HG02970 (cell line): ENCODE results near the gene LBH.

Source experiments
- ATAC-seq: cut with Tn5 transposase; IDR thresholded peaks from one replicate; pipeline ENCODE4 v1.9.1; 2021; ENCODE audit warnings: mild to moderate bottlenecking, moderate library complexity, moderate number of reproducible peaks; ENCODE audit not compliant: unreplicated experiment, low FRiP score

Gene LBH

DNA sequence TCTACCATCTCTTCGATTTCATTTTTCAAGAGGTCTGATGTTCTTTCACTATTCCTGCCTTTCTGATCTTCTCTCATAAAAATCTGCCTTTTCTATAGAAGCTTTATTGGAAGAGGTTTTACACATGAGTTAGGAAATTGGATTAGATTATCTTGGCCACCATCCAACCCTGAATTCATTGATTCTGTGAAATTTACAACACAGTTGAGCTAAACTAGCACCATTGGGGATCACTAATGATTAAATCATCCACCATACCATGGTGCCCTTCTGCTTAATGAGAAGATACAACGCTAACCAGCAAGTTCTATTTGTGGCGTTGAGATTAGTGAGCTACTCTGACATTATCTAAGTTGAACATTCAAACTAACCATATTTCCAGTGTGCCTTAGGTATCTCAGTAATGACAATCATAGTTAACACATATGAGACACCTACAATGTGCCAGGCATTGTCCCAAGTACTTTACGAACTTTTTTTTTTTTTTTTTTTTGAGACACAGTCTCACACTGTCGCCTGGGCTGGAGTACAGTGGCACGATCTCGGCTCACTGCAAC, 17.3 kb upstream of the LBH start:
- no peak for ATAC-seq

DNA sequence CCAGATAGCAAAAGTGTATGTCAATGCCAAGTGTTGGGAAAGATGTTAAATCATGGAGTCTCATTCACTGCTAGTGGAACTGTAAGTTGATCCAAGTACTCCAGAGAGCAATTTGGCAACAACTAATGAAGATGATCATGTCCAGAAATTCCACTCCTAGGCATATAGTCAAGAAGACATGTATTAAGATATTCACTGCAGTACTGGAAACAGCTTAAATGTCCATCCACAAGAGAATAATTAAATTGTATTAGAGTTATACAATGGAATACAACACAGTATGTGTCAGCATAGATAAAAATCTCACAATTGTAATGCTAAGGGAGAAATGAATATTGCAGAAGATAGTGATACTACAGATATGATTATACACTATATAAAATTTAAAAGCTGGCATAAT, 15.2 kb upstream of the LBH start:
- no peak for ATAC-seq

DNA sequence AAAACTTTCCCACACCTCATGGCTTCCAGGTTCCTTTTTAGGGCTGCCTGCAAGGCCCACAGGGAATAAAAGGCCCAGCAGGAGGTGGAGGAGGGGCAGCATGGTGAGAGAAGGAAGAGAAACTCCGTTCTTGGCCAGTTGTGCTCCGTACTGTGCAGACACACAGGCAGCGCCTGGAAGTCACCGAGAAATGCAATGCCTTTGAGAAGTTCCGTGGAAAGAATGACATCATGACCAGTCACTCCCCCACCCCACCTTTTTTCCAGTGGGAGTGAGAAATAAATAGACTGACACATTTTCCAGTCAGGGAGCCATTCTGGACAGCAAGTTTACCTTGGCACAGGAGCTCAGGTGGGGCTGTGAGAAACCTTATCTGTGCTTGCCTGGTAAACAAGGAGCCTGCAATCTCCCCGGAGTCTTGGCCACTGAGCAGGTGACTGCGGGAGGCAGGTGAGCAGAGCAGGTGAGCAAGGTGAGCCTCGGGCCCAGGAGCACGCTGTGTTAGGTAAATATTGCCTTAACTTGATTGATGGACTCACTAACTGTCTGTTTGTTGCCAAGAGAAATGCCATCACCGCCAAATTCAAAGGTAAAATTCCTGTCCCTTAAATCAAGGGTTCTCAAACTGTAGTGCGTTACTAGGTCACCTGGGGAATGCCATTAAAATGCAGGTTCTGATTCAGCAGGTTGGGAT, 13.5 kb upstream of the LBH start:
- no peak for ATAC-seq

DNA sequence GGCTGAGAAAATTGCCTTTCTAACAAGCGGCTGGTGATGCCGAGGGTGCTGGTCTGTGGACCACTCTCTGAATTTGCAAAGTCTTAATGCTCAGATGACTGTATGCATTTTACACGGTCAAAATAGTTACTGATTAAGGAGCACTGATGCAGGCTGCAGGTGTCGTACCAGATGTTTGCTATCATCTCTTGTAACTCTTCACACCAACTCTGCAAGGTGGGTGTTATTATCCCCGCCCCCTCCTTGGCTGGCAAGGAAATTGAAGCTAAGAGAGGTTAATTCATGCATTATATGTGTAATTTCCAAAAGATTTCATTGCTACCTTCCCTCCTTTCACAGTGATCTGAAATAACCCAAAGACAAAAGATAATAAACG, 13.0 kb upstream of the LBH start:
- ATAC-seq: no peak

DNA sequence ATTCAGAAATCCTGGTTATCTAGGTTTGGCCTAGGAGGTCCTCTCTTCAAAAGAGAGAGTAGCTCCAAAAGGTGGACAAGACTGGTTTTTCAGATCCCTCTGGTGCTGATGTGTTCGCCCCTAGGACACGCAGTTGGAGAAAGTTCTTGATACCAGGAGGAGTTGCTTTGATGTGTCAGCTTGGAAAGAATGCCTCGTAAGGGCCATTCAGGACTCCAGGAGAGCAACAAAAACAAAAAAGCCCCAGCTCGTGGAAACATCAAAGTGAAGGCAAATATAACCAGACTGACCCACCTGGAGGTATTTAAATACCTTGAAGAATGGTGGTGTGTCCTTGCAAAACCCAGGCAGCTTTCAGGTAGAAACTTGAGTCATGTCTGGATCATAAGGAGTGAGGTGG, 12.5 kb upstream of the LBH start:
- no peak for ATAC-seq

DNA sequence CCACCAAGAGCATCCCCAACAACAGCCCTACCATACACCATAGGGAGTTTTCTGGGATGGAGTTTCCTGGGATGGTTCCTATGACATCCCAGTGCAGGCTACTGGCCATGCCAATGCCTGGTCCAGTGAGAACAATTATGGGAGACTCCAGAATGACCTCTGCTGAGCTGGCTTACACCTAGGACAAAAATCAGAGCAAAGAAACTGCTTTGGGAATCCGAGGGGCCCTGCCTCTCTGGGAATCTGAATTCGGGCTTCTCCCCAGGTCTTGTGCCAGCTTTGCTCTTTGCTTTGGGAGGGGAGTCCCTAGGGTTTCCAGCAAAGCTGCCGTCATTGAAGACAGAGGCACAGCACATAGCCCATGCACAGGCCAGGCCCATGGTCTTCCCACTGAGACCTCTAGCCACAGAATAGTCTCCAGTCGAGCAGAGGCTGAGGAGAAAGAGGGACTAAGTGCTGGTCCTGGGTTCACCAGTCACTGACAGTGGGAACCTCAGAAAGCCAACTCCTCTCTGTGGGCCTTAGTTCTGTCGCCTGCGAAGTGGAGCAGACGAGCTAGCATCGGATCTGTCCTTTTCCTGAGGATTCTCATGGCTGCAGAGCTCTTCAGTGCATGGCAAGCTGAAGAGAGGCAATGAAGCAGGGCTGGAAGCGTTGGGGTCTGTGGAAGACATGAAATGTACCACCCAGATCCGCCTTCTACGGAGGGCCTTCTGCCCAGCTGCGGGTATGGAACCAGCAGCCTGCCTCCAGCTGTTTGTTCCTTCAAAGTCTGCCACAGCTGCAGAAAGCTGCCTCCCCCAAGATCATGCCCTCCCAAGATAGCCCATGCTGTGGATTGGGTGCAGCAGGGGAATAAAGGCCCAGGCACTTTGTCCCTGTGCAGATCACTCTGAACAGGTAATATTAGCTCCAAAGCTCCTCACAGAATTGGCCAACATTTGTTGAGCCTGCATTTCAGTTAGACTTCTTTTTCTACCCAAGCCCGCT, 11.2 kb upstream of the LBH start:
- no peak for ATAC-seq

DNA sequence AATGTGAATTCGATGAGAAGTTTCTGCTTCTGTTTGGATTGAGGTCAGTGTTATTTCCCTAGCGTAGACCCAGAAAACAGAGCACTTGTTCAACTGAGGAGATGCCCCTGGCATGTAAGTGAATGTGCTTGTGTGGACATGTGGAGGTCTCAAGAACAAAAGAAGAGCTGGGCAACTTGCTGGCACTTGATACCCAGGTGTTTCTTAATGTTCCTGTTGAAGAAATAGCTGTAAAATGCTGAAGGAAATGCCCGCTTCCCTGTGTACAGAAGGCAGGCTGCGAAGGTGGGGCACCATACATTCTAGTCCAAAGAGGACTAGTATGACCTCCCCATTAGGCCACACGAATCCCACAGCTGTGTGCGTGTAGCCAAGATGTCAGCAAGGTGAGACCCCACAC, 9.8 kb upstream of the LBH start:
- no peak for ATAC-seq

DNA sequence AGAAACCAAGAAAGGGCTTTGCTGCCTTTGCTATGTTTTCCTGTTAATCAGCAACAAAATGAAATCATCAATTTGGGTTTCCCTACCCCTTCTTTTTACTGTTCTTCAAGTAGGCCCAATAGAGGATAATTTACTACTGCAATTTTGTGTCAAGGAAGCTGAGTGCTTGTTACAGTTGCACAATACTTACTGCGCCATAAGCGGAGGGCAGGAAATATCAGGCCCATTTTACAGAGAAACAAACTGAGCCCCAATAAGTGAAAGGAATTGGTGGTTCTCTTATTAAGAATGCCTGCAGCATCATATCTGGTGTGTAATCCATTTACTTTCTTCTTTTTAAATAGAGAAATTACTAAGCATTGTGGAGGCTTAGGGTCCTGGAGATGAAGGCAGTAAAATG, 9.3 kb upstream of the LBH start:
- ATAC-seq: no peak

DNA sequence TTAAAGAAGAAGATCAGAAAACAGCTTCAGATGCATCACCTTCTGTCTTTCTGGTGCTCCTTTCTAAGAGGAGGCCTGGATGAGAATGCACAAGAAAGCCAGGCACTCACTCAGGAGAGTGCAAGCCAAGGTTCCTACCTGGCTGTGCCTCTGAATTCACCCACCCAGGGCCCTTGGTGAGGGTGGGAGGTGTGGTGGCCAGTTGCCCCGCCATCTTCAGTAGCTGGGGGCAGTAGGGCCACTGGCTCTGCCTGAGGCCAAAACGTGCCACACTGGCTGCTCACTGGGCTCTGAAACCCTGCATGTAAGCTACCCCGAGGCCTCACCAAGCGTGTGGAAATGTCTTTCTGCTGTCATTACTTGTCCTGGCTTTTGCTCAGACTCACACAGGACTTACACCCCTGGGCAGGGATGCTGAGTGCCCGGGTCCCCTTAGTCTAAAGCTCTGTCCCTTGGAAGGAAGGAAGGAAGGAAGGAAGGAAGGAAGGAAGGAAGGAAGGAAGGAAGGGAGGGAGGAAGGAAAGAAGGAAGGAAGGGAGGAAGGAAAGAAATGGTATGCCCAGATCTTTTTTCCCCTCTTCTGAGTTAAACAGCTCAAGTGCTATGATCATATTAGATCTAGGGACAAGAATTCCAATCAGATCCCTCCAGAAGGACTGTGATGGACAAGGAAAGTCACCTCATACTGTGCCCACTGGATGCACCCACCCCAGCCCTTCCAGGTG, 8.5 kb upstream of the LBH start:
- no peak for ATAC-seq

DNA sequence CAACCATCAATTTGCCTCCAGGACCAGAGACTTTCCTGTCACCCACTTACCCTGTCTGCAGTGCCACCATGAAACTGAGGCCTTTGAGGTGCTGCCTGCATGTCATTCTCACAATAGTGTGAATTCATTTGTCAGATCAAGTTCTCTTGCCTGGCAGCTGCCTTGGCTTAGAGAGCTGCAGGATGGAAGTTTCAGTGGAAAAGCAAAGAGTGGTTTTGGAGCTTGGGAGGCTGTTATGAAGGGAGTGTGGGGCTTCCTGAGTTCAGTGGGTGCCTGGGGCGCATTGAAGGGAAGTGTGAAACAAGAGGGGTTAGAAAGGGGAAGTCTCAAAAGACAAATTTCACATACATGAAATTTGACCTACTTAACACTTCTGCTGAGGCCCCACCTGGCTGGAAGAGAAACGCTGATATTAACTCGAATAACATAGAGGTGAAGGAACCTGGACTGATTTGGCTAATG, 7.9 kb upstream of the LBH start:
- no peak for ATAC-seq

DNA sequence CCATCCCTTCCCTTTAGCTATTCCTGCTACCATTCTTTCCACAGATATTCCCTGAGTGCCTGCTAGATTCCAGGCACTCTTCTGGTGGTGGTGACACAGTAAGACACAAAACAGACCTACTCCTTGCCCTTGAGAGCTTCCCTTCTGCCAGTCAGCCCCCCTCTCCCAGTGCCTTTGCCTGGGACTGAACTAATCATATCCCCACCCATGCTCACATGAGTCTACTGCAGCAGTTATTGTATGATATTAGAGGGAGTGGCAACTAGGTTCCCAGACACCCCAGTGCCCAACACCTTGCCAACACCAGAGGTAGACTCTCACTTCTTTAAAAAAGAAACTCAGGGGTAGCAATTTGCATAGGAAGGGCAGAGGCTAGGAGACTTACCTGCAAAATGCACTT, 7.2 kb upstream of the LBH start:
- no peak for ATAC-seq

DNA sequence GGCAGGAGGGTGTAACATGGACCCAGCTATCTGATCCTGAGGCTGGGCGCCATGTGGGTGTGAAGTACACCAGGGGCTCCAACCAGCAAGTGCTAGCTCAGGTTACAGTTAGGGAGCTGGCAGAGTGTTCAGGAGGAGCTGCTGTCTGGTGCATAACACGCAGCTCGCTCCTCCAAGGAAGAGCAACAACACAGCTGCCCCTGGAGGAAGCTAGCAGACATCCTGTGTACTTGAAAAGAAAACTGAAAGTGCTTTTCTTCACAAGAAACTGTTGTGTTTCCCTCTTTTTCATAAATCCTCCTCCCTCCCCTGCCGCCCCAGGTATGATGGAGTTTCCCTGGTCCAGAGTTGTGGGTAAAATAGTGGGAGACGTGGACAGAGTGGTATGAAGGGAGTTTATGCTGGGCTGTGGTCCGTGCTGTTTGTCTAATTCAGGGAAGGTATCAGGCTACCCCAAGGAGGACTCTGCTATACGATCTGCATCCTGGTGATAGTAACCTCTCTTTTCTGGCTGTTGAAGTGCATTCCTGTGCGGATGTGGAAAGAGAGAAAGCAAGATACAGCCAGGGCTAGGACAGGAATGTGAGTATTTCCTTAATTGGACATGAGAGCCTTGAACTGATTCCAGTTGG, 6.1 kb upstream of the LBH start:
- ATAC-seq: no peak

DNA sequence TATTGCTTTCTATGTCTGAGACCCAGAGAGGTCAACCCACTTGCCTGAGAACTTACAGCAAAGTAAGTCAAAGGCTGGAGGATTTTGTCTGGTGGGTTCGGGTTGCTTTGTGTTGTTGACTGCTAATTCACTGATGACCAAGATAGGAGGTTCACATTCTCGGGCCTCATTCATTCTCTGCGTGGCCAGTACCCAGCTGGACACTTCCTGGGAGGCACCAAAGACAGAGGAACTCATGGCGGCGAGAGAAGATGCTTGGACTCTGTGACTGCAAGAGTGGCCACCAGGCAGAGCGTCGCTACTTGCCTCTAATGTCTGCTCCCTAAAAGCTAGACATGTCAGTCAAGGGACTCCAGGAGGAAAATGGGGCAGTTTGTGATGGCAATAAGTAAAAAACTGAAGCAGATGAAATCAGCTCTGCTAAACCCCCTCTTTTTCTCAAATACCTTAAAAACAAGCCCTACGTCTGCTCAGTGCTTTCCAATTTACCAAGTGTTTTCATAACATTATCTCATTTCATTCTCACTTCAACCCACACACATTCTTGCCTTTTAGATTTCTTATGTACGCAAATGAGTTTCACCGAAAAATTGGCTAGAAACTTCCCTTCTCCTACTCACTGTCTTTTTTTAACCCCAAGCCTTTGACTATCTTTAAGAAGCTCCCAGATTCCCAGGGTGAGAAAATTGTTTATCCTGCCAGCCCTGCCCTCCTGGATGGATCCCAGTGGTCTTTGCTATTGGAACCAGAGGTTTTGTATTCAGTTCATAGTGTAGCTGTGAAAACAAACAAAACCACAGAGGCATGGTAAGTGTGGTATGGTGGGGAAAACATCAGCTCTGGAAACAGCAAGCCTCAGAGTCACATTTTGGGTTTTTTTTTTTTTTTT, 4.9 kb upstream of the LBH start:
- no peak for ATAC-seq

DNA sequence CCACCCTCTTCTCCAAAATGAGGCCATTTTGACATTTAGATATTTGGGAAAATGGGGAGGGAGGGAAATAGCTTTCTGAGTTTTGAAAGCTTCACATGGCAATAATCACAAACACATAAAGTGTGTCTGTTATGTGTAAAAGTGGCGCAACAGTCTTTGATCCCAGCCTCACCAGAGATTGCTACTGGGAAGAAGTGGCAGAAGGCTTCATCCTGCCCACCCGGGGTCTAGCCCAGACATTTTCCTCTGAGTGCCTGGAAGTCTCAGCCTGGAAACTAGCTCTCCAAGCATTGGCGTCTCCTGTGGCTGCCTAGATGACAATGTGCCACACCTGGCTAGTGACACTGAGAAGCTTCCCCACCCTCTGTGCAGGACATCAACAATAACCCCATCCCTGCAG, 1.7 kb upstream of the LBH start:
- no peak for ATAC-seq

DNA sequence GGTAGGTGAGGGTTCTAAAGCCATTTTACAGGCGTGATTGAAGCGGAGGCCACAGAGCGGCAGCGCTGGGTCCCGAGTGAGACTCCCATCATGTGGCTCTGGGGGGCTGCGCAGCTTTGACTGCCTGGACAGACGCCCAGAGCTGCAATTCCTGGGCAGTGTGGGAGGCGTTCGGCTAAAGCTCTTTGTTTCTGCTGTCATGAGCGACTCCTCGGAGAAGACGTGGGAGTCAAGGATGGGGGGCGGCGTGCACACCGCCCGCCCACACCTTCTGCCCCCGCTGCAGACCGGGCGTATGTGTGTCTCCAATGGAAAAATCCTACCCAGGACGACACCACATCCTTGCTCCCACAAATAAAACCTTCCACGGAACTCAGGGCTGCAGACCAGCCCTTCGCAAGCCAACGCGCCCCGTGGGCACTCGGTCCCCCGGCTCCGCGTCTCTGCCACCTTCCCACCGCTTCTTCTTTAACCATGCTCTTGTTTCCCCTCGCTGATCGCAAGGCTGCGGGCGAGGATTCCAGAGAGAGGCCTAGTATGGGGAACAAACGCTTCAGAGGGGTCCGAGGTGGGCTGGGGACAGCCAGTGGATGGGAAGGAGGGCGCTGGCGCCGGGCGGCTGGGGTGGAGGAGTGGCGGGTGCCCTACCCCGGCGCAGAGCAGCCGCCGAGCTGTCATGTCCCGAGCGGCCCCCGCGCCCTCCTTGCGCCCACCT, 680 bp upstream of the LBH start:
- peak; percentile 24 for ATAC-seq

DNA sequence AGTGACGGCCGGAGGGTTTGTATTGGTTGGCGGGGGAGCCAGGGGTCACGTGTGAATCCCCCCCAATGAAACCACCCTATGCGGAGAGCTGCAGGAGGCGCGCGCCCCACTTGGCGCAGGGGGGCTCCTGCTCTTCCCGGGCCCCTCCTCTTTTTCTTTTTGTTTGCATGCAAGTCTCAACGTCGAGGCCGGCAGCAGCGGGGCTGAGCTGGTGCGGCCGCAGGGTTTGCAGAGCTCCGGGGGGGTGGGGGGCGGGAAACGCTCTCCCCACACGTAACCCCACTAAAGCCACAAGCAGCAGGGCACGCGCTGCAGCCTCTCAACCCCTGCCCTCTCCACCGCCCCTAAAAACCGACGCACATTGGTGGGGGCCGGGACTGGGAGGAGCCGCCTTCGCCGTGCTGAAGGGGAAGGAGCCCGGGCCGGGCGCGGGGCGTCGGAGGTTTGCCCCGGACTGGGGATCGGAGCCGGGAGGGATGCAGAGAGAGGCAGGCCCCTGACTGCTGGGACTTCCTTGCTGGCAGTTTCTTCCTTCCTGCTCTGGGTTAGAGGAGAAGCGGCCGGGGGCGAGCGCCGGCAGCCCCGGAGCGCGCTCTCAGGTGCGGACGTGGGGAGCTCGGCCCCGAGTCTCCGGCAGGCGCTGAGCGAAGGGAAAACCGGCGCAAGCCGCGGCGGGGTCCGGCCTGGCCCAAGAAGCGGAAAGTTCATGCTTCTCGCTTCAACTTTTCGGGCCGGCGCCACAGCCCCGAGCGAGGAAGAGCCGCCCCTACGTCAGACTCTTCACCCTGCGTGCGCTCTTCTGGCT, 864 bp downstream of the LBH start:
- no peak for ATAC-seq

DNA sequence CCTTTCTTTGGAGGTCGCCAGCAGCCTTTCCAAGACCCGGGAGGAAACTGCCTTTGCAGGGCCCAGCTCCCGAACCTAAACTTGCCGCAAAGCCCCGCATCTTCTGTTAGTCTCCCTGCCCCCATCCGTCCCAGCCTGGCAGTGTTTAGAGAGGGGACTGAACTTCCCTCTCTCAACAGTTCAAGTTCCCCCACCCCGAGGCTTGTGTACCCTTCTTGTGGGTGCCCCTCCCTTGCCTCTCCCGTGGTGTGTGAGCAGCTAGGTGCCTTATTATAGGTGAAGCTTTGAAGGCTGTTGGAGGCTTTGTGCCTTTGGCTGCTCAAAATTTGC, 1.4 kb downstream of the LBH start:
- ATAC-seq: no peak
